Mammary epithelial cell (primary cell): ENCODE results near the gene PAX5.

ENCODE experiments used
- EZH2 ChIP-seq: IDR thresholded peaks from 2 replicates; pipeline ENCODE4 v1.6.1; 2012; ENCODE audit warnings: low read length, inconsistent platforms, borderline replicate concordance
- TF ChIP-seq, protein P1 (sequence below), 2 donors: IDR thresholded peaks in 1 of 2; conservative IDR thresholded peaks in 1 of 2; 2 replicates each; pipeline ENCODE4 v1.5.1; 2011 to 2012; ENCODE audit warnings: inconsistent platforms in 2 of 2, low read length in 2 of 2, mild to moderate bottlenecking in 2 of 2, control low read depth in 1 of 2, low read depth in 1 of 2; ENCODE audit not compliant: insufficient read depth in 1 of 2; ENCODE audit errors: extremely low read depth in 1 of 2

GRCh38 chr9:36888551-36888950, 145.5 kb downstream of the PAX5 start:
- TF ChIP-seq, protein P1, sequence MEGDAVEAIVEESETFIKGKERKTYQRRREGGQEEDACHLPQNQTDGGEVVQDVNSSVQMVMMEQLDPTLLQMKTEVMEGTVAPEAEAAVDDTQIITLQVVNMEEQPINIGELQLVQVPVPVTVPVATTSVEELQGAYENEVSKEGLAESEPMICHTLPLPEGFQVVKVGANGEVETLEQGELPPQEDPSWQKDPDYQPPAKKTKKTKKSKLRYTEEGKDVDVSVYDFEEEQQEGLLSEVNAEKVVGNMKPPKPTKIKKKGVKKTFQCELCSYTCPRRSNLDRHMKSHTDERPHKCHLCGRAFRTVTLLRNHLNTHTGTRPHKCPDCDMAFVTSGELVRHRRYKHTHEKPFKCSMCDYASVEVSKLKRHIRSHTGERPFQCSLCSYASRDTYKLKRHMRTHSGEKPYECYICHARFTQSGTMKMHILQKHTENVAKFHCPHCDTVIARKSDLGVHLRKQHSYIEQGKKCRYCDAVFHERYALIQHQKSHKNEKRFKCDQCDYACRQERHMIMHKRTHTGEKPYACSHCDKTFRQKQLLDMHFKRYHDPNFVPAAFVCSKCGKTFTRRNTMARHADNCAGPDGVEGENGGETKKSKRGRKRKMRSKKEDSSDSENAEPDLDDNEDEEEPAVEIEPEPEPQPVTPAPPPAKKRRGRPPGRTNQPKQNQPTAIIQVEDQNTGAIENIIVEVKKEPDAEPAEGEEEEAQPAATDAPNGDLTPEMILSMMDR (conservative IDR thresholded peaks at IDR 0.05 in 1 of 2, IDR thresholded peaks at IDR 0.05 in 1 of 2; ENCODE audit: extremely low read depth in 1 of 2, insufficient read depth in 1 of 2, low read depth in 1 of 2, low read length in 2 of 2): no peak
- no peak for TF ChIP-seq EZH2
